GM21360 (cell line): ENCODE measurements around the gene GDF7.
A peak's percentile ranks its signal among the peaks of the same experiment; 100 is the strongest.

Experiments used
- ATAC-seq: cut with Tn5 transposase; IDR thresholded peaks from one replicate; pipeline ENCODE4 v1.9.1; 2021; ENCODE audit warnings: mild to moderate bottlenecking, moderate library complexity; ENCODE audit not compliant: unreplicated experiment

Gene GDF7

DNA sequence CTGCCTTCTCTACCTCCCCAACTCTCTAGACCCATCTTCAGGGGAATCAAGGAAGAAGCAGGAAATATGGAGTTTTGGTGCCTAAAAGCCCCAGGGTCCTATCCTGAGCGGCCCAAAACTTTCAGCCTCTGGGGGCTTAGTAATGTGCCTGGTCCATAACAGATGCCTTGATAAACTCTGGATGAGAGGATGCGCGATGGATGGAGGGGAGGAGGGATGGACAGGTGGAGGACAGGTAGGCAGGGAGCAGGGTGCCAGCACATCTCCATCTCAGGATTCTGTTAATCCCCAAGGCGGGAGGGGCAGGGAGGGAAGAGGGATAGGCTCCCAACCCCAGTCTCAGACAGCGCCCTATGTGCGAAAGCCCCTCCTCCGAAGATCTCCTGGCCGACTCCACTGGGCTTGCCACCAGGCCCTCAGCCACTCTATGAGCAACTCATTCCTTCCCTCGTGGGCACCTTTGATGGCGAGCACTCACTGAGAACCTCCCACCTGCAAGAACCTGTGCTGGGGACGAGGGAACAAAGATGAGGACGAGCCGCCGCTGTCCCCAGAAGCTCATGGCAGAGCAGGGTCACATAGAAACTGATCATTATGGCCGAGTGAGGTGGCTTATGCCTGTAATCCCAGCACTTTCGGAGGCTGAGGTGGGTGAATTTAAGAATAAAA is 39.1 kb upstream of the GDF7 start:
- no peak for ATAC-seq

DNA sequence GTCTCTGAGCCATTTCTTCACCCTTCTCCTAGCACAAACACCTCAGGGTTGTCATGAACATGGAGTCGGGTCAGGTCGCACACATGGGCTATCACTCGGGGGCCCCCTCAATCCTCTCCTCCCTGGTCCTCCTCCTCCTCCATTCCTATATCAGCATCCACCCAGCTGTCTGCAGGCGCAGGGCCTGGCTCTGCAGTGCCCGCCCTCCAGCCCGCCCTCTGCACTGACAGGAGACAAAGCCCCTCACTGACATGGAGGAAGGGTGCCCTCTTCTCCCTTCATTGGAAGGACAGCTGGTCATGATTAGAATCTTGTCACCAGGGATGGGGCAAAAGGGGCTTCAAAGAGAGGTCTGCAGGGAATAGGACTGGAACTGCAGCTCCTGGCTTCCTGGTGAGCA is 37.8 kb upstream of the GDF7 start:
- ATAC-seq: no peak

DNA sequence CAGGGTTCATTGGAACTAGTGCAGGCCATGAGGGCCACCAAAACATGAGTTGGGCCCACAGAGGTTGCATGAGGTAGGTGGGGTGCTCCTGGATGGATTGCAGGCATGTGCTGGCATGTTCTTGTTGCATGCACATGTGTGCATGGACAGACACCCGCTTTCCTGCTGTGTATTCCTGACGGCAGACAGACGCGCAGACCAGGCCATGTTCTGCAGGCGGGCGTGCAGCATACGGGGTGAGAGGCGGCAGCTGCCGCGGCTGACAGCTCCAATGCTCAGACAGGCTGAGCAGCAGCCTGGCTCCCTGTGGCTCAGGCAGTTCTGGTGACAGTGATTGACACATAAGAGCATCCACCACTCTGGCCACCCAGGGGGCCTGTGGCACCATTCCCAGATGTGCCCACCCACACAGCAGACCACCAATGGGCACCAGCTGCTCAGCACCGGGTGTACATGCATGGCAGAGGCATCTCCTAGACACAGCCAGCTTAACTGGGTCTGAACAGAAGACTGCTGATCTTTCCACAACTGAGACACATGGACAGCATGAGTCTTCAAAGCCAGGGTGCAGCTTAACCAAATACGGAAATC is 37.3 kb upstream of the GDF7 start:
- no peak for ATAC-seq

DNA sequence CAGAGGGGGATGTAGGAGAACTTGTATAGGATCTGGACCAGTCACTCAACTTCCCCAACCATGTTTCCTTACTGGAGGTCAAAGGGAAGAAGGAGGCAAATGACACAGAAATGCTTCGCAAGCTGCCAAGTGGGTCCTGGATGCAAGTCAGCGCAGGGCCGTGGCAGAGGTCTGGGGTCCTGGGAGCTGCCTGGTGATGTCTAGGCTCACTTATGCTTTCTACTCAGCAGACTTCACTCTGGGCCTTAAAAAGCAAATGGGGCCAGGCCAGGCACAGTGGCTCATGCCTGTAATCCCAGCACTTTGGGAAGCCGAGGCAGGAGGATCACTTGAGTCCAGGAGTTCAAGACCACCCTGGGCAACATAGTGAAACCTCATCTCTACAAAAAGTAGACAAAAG is 36.0 kb upstream of the GDF7 start:
- ATAC-seq: no peak

DNA sequence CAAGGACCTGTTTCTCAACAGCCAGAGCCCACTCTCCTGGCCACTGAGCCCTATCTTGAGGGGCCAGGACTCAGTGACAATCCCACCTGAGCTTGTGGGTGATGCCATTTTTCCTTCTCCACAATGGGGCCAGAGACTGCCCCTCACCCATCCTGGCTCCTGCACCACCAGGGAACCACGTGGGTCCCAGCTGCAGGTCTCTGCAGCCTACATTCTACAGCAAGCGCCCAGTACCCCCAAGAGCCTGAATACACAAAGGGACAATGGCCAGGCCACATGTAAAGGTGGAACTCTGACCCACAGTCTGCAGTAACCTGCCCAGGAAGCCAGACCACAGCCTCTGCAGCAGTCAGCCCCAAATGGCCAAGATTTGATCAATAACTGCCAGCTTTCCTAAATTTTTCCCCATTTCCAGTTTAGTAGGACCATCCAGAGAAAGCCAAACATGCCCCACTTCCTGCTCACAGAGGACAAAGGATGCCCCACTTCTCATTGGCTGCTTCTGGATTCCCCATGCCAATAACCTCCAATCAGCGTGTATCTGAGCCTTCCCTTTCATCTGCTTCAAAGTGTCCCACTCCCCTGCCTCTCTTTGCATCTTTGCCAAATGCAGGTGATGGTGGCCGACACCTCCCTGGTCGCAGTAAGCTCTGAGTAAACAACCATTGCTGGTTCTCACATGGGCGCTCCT is 35.2 kb upstream of the GDF7 start:
- ATAC-seq: no peak

DNA sequence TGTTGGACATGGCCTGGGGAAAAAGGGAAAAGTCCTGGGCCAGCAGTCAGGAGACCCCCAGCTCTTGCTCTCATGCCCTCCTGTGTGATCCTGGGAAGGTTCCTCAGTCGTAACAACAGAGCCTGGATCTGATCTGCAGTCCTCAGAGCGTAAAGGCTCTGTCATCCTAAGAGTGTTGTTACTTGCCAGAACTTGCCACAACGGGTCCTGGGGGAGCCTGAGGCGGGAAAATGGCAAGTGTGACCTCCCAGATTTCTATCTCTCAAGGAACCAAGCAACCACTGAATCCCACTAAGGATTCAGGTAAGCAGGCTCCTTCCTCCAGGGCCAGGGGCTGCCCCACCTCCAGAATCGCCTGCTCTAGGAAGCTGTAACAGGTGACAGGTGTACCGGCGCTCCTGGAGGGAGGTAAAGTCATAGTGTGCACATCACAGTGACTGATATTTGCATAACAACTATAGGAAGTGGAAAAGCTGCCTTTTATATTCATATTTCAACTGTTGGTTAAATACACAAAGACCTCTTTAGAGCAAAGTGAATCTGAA is 34.4 kb upstream of the GDF7 start:
- ATAC-seq: no peak

DNA sequence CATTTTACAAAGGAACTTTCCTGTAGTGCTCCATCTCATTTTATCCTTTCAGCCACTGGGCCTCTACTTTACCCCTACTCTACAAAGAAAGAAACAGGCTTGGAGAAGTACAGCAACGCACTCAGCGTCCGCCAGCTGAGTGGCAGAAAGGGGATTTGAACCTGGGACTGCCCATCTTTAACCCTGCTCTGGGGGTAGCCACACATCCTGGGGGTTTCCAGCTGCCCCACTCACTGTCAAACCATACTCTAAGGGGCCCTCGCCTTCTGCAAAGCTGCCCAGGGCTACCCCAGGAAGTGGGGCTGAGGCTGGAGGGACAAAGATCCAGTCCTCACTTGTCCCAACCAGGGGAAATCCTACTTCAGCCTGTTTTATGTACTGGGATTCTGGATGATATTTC is 33.9 kb upstream of the GDF7 start:
- no peak for ATAC-seq

DNA sequence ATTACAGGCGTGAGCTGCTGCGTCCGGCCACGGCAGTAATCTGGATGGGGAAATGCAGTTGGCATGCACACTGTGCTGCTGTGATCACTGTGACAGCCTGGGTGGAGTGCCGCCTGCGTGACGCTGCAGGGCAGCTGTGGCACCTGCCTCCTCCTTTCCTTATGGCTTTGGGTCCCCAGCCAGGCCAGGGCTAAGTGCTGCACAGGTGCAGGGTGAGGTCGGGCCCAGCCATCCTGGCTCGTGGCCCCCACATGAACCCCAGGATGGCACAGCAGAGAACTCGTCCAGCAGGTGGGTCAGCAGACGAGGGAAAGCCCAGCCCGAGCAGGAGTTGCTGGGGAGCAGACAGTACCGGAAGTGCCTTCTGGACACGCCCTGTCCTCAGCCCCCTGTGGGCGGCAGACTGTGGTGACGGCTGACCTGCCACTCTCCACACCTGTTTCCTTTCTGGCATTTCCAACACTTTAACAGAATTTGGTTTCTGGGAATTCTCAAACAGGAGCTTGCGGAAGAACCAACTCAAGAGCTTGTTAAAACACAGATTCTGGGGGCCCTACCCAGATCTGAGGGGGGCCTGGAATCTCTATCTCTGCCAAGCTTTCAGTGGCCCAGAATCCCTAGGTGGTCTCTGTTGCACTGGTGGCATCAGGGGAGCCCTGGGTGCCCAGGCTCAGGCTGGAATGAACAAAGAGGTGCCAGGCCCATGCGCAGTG is 33.0 kb upstream of the GDF7 start:
- ATAC-seq: peak; percentile 51

DNA sequence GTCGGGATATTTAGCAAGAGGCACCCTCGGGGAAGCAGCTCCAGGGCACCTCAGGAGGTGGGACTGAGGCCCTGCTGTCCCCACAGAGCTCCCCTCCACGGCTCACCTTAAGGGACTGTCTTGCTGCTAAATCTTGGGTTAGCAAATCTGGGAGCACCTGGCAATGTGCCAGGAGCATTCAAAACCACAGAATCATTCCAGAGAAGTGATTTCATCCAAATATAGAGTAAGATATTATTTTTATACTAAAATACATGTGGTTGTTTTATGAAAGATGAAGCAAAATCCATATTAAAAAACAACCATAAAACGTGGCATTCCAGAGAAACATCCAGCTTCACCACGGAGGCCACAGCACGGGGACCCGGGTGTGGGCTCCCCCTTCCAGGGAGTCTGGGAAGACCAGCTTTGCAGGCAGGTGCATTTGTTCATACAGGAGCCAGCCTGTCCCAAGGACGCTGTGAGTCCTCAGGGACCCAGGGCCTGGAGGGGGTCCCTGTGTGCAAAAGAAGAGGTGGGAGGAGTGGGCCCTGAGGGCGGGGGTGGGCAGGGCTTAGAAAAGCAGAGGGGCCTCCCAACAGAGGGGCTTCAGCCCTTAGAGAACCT is 32.3 kb upstream of the GDF7 start:
- no peak for ATAC-seq

DNA sequence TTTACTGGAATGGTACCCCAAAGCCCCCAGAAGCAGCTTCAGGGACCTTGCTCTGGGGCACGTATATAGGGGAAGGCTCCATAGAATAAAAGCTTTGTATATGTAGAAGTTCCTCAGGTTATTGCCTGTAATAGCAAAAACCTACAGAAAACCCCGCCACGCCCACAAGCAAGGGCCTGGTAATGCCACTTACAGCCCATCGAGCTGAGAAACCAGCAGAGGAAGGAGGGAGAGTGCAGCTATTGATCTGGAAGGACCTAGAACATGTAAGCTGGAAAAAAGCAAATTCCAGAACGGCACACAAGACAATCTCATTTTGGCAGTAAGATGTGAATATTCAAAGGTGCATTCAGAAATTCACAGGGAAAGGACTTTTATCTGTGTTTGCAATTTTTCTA is 31.8 kb upstream of the GDF7 start:
- no peak for ATAC-seq

DNA sequence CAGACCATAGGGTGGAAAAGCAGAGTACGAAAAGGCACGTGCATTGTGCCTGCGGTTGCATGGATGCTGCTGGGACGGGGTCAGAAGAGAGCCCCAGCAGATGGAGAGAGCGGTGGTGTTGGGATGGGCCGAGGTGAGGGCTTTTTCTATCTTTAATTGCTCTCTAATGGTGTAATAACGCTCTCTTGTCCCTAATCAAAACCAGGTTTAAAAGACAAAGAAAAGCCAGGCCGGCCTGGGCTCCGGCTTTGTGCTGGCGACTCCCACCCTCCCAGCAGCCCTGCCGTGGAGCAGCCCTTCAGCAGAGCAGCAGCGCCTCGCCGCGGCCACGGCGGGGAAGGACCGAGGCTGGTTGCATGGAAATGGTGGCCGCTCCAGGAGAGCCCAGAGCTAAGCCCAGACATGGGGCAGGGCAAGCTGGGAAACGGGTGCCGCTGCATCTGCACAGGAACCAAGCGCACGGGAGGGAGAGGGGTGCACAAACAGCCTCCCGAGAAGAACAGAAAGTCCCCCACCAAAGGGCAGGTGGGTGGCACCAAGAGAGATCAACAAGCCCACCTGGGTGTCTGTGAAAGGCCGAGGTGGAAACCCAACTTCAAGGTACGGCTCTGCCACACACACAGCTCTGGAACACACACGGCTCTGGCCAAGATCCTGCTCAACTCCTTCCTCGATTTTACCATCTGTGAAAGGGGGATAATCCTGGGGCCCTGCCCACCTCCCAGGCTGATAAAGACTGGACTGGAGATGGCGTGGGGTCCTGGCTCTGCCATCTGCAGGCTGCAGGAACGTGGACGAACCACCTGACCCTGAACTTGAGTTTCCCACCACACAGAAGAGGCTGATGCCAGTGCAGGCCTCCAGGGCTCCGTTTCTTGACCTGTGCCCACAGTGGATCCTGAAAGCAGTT is 31.0 kb upstream of the GDF7 start:
- ATAC-seq: peak; percentile 80

DNA sequence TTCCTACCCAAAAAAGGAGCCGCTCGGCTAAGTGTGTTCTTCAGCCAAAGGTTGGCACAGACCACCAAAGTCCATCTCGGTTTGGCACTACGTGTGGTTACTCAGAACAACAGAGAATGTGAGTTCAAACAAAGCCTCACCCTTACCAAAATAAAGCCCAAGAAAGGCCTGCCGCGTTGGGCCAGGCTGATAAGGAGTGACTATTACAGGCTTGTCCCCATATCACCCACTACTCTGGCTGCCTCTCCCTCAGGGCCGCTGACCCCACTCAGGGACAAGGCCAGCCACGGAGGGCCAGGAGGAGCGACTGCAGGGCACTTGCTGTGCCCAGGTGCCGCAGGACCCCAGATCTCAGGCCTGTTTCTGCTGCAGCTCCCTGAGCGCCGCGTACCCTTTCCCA is 29.8 kb upstream of the GDF7 start:
- no peak for ATAC-seq

DNA sequence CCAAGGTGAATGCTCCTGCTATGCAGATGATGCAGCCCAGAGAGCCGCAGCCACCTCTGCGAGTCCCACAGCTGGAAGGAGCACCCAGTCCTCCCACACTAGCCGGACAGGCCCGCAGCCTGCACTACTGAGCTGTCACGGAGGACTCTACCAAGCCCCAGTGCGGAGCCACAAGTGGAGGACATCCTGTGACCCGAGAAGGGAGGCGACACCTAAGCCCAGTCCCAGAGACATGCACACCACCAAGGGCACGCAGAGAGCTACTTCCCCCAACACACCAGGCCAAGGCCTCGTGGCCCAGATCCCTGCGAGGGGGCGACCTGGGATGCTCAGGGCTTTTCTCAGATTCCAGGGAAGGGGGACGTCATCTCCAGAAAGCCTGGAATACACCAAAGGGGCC is 28.9 kb upstream of the GDF7 start:
- no peak for ATAC-seq

DNA sequence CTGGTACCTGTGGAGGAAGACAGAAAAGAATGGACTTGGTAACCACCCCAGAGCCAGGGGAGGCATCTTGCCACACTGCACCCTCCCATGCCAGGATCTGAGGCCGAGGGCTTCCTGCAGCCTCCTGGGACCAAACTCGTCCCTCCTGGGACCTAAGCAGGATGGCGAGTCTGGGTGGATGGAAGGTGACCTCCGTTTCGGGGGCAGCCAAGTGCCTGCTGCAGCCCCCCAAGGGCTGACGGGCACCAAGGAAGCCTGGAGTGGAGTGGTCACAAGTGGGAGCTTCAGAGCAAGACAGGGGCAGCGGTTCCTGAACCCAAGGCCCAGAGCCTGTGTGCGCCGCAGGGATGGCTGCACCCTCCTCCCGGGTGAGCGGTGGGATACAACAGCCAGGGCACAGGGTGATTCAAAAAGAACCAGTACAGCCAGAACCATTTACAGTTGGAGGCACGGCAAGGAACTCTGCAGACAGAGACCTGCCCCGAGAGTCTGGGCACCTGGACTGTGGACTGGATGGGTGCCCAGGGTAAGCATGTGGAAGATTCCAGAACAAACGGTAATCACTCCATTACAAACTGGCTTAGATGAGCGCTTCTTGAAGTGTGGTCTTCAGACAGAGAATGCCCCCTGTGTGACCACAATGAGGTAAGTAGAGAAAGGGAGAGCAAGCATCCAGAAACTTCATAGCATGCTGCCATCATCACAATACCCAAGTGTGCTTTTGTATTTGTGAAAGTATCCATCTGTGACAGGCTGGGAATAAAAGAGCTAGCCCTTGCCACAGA is 28.1 kb upstream of the GDF7 start:
- no peak for ATAC-seq

DNA sequence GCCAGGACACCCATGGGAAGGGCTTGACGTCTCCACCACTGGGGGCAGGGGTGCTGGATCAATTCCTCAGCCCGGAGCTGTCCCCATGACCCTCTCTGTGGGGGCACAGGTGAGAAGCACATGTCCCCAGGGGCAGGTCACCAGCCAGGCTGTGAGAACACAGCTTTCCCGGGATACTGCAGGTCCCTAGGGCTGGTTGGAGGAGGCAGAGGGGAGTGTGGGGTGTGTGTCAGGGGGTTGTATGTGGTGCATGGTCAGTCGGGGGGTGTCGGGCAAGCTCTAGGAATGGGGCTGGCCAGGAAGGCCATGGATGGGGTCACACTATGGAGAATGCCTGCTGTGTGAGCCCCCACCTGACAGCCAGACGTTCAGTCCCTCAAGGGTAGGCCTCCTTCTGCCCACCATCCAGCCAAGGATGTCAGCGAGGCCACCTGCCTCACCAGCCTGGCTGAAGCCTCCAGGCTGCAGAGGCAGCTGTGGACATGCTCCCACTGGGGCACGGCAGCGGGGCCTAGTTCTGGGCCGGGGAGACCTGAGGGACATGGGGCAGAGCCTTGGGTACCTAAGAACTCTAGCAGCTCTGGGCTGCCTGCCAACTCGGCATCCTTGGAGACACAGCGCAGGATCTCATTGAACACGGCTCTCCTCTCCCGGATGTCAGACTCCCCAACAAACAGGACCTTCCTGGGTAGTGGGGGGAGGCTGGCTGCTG is 26.4 kb upstream of the GDF7 start:
- no peak for ATAC-seq

DNA sequence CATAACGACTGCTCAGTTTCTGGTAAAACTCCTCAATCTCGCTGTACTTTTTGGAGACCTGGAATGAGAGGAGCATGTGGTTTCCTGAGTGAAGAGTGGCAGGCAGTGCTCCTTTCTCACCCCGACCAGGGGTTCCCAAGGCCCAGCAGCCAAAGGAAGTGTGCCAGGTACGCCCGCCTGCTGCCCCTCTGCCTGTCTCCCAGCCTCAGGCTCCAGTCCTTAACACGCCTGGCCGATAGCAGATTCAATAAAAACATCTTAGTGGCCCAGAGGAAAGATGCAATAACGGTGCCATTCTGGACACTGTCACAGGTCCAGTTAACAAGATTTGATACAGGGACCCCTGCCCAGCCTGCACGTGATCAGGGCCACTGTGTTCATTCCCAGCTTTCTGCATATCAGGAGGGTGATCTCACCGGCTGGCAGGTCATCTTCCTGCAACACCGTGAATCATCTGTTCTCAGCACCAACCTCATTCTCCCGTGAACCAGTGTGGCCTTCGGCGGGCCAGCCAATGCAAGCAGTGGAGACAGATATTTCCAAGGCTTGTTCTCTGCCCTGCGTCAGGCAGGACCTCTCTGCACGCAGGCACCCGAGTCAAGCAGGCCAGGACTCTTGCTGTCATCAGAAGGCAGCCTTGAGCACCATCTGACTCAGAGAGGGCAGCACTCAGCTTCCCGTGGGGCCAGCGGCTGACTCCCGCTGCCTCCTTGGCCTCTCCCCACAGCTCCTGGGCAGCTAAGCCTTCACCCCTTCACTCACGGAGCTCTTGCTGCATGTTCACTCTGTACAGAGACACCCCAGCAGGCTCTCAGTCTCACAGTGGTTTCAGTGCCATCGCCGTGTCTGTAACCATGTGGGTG is 25.6 kb upstream of the GDF7 start:
- ATAC-seq: no peak

DNA sequence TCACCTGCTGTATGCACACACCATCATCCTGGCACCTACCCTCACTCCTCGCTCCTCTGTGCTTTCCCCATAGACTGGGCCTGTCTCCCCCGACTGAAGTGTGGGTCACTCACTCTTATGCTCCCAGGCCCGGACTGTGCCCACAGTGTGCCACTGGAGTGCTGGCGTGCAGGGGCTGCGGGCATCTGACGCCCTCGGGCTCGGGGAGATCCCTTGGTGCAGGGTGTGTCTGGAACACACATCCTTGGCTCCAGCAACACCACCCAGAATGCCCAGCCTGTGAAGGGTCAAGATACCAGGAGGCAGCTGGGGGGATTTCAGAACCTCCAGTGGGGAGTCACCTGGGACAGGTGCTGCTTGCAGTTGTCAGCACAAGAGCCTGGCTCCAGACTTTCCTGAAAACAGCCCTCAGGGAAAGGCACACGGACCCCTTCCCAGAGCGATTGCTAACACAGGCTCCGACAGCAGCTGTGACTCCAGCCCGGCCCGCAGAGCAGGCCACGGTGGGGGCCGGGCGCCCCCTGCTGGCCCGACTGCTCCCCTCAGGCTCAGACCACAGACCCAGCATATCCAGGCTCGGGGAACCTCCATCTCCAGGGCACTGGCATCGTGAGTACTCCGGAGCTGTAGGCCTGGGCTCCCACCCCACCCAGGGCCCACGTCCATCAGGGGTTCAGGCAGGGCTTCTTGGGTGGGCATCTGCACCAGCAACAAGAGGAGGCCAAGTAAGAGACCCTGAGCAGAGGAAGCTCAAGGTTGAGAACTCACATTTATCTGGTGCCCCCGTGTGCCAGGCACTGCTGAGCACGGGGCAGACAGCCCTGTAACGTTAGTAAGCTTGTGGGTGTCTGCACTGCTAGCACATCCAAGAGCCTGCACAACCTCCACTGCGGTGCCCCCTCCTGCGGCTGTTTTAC is 24.6 kb upstream of the GDF7 start:
- ATAC-seq: peak; percentile 97
